A673 (cell line): ENCODE measurements around the gene NR2F2. TPM values are rescaled to one million over a fixed set of nuclear protein-coding genes. Genes with fewer than 3 reads are reported as not detected.

Source experiments
- BruUV-seq: library from RNA; stranded (reverse); fragments of 400-500 nt; replicated peaks from 2 replicates; lab custom pipeline; 2021; lab: Mats Ljungman, UMichigan
- CTCF ChIA-PET: fragments of 300-600 bp; sonication (Branson Sonifier 250); formaldehyde crosslinking; loops from one replicate; lab custom pipeline; 2022; ENCODE audit warnings: antibody characterized with exemption; lab: Charles Lee
- POLR2A ChIA-PET: fragments of 300-600 bp; sonication (Branson Sonifier 250); formaldehyde crosslinking; loops from one replicate; lab custom pipeline; 2022; ENCODE audit warnings: antibody characterized with exemption; ENCODE audit not compliant: low non-redundant PET; lab: Charles Lee
- DNase-seq: peaks from one replicate; pipeline ENCODE4 v3.0.0-alpha.2; 2015; ENCODE audit warnings: low spot score
- H3K27ac ChIP-seq: fragments of 200-600 bp; sonication (generic); 2 replicates; pipeline ENCODE4 v1.5.1; 2016; ENCODE audit warnings: mixed run types, low read depth, mild to moderate bottlenecking, mixed read lengths, antibody characterized with exemption, low read length; ENCODE audit not compliant: poor library complexity, severe bottlenecking
- H3K27me3 ChIP-seq: fragments of 200-600 bp; sonication (generic); replicated peaks from 2 replicates; pipeline ENCODE4 v1.6.1; 2017; ENCODE audit warnings: mixed run types, low read depth, mild to moderate bottlenecking, mixed read lengths, antibody characterized with exemption, low read length; ENCODE audit not compliant: insufficient read depth, poor library complexity
- H3K36me3 ChIP-seq: fragments of 200-600 bp; sonication (generic); 2 replicates; pipeline ENCODE4 v1.6.1; 2016; ENCODE audit warnings: mixed run types, mild to moderate bottlenecking, mixed read lengths, antibody characterized with exemption, low read length; ENCODE audit not compliant: insufficient read depth, poor library complexity, severe bottlenecking
- H3K4me1 ChIP-seq: fragments of 200-600 bp; sonication (generic); 2 replicates; pipeline ENCODE4 v1.6.1; 2017; ENCODE audit warnings: mixed run types, mild to moderate bottlenecking, mixed read lengths, antibody characterized with exemption, low read length; ENCODE audit not compliant: insufficient read depth, poor library complexity, severe bottlenecking
- H3K4me3 ChIP-seq: fragments of 200-600 bp; sonication (generic); 2 replicates; pipeline ENCODE4 v1.5.1; 2016; ENCODE audit warnings: low read depth, mixed run types, mild to moderate bottlenecking, mixed read lengths, low read length; ENCODE audit not compliant: poor library complexity, severe bottlenecking
- H3K9me3 ChIP-seq: fragments of 200-600 bp; sonication (generic); 2 replicates; pipeline ENCODE4 v1.6.1; 2016; ENCODE audit warnings: mixed run types, low read depth, mild to moderate bottlenecking, mixed read lengths, antibody characterized with exemption, low read length; ENCODE audit not compliant: poor library complexity, severe bottlenecking
- EZH2 ChIP-seq: fragments of 200-600 bp; sonication (generic); IDR thresholded peaks from 2 replicates; pipeline ENCODE4 v1.6.1; 2017; ENCODE audit warnings: borderline replicate concordance, low read depth, mild to moderate bottlenecking, mixed read lengths, antibody characterized with exemption, low read length; ENCODE audit not compliant: poor library complexity, severe bottlenecking
- intact Hi-C: fragments of 100-400 bp; cut with micrococcal nuclease; formaldehyde crosslinking; loops from one replicate; pipeline ENCODE4 v1.10.0; 2022; ENCODE audit not compliant: unreplicated experiment
- total RNA-seq: library from RNA; stranded (reverse); gene quantifications from 2 replicates; pipeline ENCODE4 v1.2.3, GENCODE V29; 2021
- TF ChIP-seq, protein P1 (sequence below): fragments of 300-800, 200-600 bp; sonication (generic); conservative IDR thresholded peaks from 2 replicates; pipeline ENCODE4 v1.5.1; 2017; ENCODE audit warnings: low read depth, mild to moderate bottlenecking, antibody characterized with exemption, low read length, moderate library complexity, mixed read lengths

NR2F2 gene
- total RNA-seq, 1 experiment from 2014 or later: 106 TPM

DNA sequence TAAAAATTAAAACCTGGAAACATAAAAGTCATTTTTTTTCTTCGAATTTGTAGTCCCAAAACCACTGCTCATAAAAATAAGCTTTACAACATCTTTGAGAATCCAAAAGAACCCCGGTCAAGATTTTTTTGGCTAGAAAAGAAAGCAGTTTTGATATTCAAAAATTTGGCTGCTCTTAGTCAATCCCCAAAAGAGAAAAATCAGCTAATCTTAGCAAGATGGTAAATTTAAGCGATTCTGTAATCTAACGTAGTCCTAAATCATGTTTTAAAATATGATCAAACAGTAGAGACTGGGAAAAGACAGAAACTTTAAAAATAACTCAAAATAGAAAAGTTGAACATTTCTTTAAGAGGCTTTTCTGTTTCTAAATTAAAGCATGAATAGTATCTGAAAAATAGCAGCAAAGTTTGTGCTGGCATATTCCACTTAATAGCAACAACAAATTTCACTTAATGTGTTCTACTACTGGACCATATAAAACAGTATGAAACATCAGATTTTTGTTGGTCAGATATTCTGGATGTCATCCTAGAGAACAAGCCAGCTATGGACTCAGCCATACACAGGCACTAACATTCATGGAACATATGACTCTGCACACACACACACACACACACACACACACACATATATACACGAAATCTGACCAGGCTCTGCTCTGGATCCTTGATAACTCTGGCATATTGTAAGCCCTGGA lies 19.1 kb upstream of the NR2F2 start:
- no peak for TF ChIP-seq EZH2
- TF ChIP-seq, protein P1, sequence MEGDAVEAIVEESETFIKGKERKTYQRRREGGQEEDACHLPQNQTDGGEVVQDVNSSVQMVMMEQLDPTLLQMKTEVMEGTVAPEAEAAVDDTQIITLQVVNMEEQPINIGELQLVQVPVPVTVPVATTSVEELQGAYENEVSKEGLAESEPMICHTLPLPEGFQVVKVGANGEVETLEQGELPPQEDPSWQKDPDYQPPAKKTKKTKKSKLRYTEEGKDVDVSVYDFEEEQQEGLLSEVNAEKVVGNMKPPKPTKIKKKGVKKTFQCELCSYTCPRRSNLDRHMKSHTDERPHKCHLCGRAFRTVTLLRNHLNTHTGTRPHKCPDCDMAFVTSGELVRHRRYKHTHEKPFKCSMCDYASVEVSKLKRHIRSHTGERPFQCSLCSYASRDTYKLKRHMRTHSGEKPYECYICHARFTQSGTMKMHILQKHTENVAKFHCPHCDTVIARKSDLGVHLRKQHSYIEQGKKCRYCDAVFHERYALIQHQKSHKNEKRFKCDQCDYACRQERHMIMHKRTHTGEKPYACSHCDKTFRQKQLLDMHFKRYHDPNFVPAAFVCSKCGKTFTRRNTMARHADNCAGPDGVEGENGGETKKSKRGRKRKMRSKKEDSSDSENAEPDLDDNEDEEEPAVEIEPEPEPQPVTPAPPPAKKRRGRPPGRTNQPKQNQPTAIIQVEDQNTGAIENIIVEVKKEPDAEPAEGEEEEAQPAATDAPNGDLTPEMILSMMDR: no peak
- intact Hi-C loops: no loop called here
- no TSS peak for BruUV-seq
- no peak for DNase-seq
- CTCF ChIA-PET: no interaction called here
- Histone ChIP-seq H3K36me3 (no peaks in the 10 kb centered on the region), H3K4me1 (peaks cover 28% of the 10 kb centered on the region), H3K27me3 (no peaks in the 10 kb centered on the region), H3K27ac (no peak overlapping the region), H3K9me3 (no peaks in the 10 kb centered on the region), H3K4me3 (no peak overlapping the region)
- POLR2A ChIA-PET: no interaction called here

DNA sequence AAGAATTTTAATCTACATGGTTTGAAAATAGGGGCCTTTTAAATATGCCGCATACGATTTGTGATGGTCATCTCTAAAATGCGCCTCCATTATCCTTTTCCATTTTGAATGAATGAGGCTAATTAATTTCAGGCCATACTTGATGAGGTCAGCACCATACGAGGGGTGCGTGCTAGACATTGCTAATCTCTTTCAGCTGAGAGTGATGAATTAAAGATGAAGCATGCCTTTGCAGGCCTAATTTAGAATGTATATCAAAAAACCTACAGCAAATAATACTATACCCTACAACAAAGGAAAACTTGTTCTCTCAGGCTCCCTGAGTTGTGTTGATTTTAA lies 18.6 kb upstream of the NR2F2 start:
- no TSS peak for BruUV-seq
- no peak overlapping the region for H3K4me3 ChIP-seq
- TF ChIP-seq EZH2: no peak
- TF ChIP-seq, protein P1: no peak

DNA sequence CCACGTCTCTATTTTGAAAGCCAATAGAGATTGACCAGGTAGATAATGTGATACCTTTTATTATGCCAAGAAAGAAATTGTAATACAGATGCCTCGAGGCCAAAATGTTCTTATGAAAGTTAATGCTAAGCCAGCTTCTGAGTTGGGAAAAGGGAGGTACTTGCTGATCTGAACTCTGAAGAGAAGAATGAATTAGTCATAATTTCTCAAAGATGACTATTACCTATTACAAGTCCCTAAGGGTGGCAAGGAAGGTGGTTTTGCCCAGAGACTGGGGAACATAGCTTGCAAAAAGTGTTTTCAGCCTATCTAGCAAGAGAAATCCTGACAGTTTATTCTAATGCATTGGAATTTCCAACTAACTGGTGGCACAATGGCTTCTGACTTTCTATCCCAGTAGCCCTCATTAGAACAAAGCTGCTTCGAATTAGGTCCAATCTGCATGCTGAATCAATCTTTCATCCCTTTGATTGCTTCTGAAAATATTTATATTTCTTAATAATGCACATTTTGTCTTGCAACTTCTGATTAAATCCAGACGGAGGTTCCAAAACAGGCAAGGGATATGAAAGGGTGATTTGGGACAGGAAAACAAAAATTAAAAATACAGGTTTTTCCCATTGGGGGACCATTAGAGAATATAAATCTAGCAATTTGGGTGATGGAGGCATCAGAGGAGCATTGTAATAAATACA lies 17.7 kb upstream of the NR2F2 start:
- intact Hi-C loops: no loop called here
- no peak overlapping the region for H3K27ac ChIP-seq
- no peak overlapping the region for H3K4me3 ChIP-seq
- H3K9me3 ChIP-seq: no peaks in the 10 kb centered on the region
- DNase-seq: no peak
- no peak for TF ChIP-seq EZH2
- TF ChIP-seq, protein P1: no peak
- POLR2A ChIA-PET: interaction anchor here (0.7 kb wide), 1 partner anchor 1859 kb away, joined by 4 read pairs; no protein-coding TSS in a partner anchor
- H3K27me3 ChIP-seq: no peaks in the 10 kb centered on the region
- peaks cover 29% of the 10 kb centered on the region for H3K4me1 ChIP-seq
- no TSS peak for BruUV-seq
- no peaks in the 10 kb centered on the region for H3K36me3 ChIP-seq
- CTCF ChIA-PET: no interaction called here

More for the DNA sequence above, 18.6 kb upstream of the NR2F2 start:
- ChIA-PET POLR2A (no interaction called here), CTCF (no interaction called here)
- DNase-seq: peak; percentile 23
- Histone ChIP-seq H3K27me3 (no peaks in the 10 kb centered on the region), H3K27ac (no peak overlapping the region), H3K9me3 (no peaks in the 10 kb centered on the region), H3K4me1 (peaks cover 30% of the 10 kb centered on the region), H3K36me3 (no peaks in the 10 kb centered on the region)
- intact Hi-C loops: no loop called here
